A673 (cell line): ENCODE results near the gene HSD17B8. TPM values are rescaled to one million over a fixed set of nuclear protein-coding genes. Genes with fewer than 3 reads are reported as not detected.

Experiments
- BruUV-seq: library from RNA; stranded (reverse); fragments of 400-500 nt; replicated peaks from 2 replicates; lab custom pipeline; 2021; lab: Mats Ljungman, UMichigan
- CTCF ChIA-PET: fragments of 300-600 bp; sonication (Branson Sonifier 250); formaldehyde crosslinking; loops from one replicate; lab custom pipeline; 2022; ENCODE audit warnings: antibody characterized with exemption; lab: Charles Lee
- POLR2A ChIA-PET: fragments of 300-600 bp; sonication (Branson Sonifier 250); formaldehyde crosslinking; loops from one replicate; lab custom pipeline; 2022; ENCODE audit warnings: antibody characterized with exemption; ENCODE audit not compliant: low non-redundant PET; lab: Charles Lee
- DNase-seq: peaks from one replicate; pipeline ENCODE4 v3.0.0-alpha.2; 2015; ENCODE audit warnings: low spot score
- H3K27ac ChIP-seq: fragments of 200-600 bp; sonication (generic); 2 replicates; pipeline ENCODE4 v1.5.1; 2016; ENCODE audit warnings: mixed run types, low read depth, mild to moderate bottlenecking, mixed read lengths, antibody characterized with exemption, low read length; ENCODE audit not compliant: poor library complexity, severe bottlenecking
- H3K27me3 ChIP-seq: fragments of 200-600 bp; sonication (generic); replicated peaks from 2 replicates; pipeline ENCODE4 v1.6.1; 2017; ENCODE audit warnings: mixed run types, low read depth, mild to moderate bottlenecking, mixed read lengths, antibody characterized with exemption, low read length; ENCODE audit not compliant: insufficient read depth, poor library complexity
- H3K36me3 ChIP-seq: fragments of 200-600 bp; sonication (generic); 2 replicates; pipeline ENCODE4 v1.6.1; 2016; ENCODE audit warnings: mixed run types, mild to moderate bottlenecking, mixed read lengths, antibody characterized with exemption, low read length; ENCODE audit not compliant: insufficient read depth, poor library complexity, severe bottlenecking
- H3K4me1 ChIP-seq: fragments of 200-600 bp; sonication (generic); 2 replicates; pipeline ENCODE4 v1.6.1; 2017; ENCODE audit warnings: mixed run types, mild to moderate bottlenecking, mixed read lengths, antibody characterized with exemption, low read length; ENCODE audit not compliant: insufficient read depth, poor library complexity, severe bottlenecking
- H3K4me3 ChIP-seq: fragments of 200-600 bp; sonication (generic); 2 replicates; pipeline ENCODE4 v1.5.1; 2016; ENCODE audit warnings: low read depth, mixed run types, mild to moderate bottlenecking, mixed read lengths, low read length; ENCODE audit not compliant: poor library complexity, severe bottlenecking
- H3K9me3 ChIP-seq: fragments of 200-600 bp; sonication (generic); 2 replicates; pipeline ENCODE4 v1.6.1; 2016; ENCODE audit warnings: mixed run types, low read depth, mild to moderate bottlenecking, mixed read lengths, antibody characterized with exemption, low read length; ENCODE audit not compliant: poor library complexity, severe bottlenecking
- EZH2 ChIP-seq: fragments of 200-600 bp; sonication (generic); IDR thresholded peaks from 2 replicates; pipeline ENCODE4 v1.6.1; 2017; ENCODE audit warnings: borderline replicate concordance, low read depth, mild to moderate bottlenecking, mixed read lengths, antibody characterized with exemption, low read length; ENCODE audit not compliant: poor library complexity, severe bottlenecking
- intact Hi-C: fragments of 100-400 bp; cut with micrococcal nuclease; formaldehyde crosslinking; loops from one replicate; pipeline ENCODE4 v1.10.0; 2022; ENCODE audit not compliant: unreplicated experiment
- total RNA-seq: library from RNA; stranded (reverse); gene quantifications from 2 replicates; pipeline ENCODE4 v1.2.3, GENCODE V29; 2021
- TF ChIP-seq, protein P1 (sequence below): fragments of 300-800, 200-600 bp; sonication (generic); conservative IDR thresholded peaks from 2 replicates; pipeline ENCODE4 v1.5.1; 2017; ENCODE audit warnings: low read depth, mild to moderate bottlenecking, antibody characterized with exemption, low read length, moderate library complexity, mixed read lengths

HSD17B8 gene
- total RNA-seq, 1 experiment from 2014 or later = 5.9 TPM

GRCh38 chr6:33198853-33199436 is 5.5 kb upstream of the HSD17B8 start:
- Histone ChIP-seq H3K36me3 (peaks cover 58% of the 10 kb centered on the region), H3K4me3 (peak overlapping the region; percentile 80), H3K4me1 (peaks cover 16% of the 10 kb centered on the region), H3K27ac (no peak overlapping the region), H3K9me3 (no peaks in the 10 kb centered on the region), H3K27me3 (no peaks in the 10 kb centered on the region)
- POLR2A ChIA-PET = no interaction called here
- CTCF ChIA-PET = interaction anchor here (0.6 kb wide), 1 partner anchor 547 kb away, joined by 6 read pairs; no protein-coding TSS in a partner anchor
- no TSS peak for BruUV-seq
- no peak for DNase-seq
- TF ChIP-seq, protein P1, sequence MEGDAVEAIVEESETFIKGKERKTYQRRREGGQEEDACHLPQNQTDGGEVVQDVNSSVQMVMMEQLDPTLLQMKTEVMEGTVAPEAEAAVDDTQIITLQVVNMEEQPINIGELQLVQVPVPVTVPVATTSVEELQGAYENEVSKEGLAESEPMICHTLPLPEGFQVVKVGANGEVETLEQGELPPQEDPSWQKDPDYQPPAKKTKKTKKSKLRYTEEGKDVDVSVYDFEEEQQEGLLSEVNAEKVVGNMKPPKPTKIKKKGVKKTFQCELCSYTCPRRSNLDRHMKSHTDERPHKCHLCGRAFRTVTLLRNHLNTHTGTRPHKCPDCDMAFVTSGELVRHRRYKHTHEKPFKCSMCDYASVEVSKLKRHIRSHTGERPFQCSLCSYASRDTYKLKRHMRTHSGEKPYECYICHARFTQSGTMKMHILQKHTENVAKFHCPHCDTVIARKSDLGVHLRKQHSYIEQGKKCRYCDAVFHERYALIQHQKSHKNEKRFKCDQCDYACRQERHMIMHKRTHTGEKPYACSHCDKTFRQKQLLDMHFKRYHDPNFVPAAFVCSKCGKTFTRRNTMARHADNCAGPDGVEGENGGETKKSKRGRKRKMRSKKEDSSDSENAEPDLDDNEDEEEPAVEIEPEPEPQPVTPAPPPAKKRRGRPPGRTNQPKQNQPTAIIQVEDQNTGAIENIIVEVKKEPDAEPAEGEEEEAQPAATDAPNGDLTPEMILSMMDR = no peak
- no peak for TF ChIP-seq EZH2
- intact Hi-C loops = no loop called here

GRCh38 chr6:33199687-33200218 is 4.7 kb upstream of the HSD17B8 start:
- DNase-seq = peak; percentile 77
- Histone ChIP-seq H3K27me3 (no peaks in the 10 kb centered on the region), H3K9me3 (no peaks in the 10 kb centered on the region), H3K4me1 (peaks cover 20% of the 10 kb centered on the region), H3K27ac (peak overlapping the region; percentile 95), H3K36me3 (peaks cover 54% of the 10 kb centered on the region), H3K4me3 (peak overlapping the region; percentile 80)
- BruUV-seq = no TSS peak
- intact Hi-C loops = loop anchor here (2.0 to 10.0 kb wide), 3 partner anchors 49 to 195 kb away; partner anchors contain the start of genes KIFC1 and RGL2
- TF ChIP-seq, protein P1 = no peak
- no peak for TF ChIP-seq EZH2
- ChIA-PET POLR2A (interaction anchor here (0.6 kb wide), 1 partner anchor 124 kb away, joined by 4 read pairs; the partner anchor contains the start of gene HLA-DPB1), CTCF (interaction anchor here (0.6 kb wide), 2 partner anchors 45 to 186 kb away, joined by 3 to 7 read pairs; no protein-coding TSS in a partner anchor)

GRCh38 chr6:33200219-33201146 is 4.0 kb upstream of the HSD17B8 start, which contains the start of the genes RXRB and SLC39A7:
TSS of gene RXRB (minus strand) at chr6:33200665. CDS start at chr6:33200476, 189 bp downstream.
TSS of gene SLC39A7 (plus strand) at chr6:33200867. CDS start at chr6:33201246, 379 bp downstream.
- BruUV-seq = no TSS peak
- H3K9me3 ChIP-seq = no peaks in the 10 kb centered on the region
- peak within 1 kb of the TSS; percentile 95 for H3K27ac ChIP-seq
- H3K36me3 ChIP-seq = peaks cover 47% of the 10 kb centered on the region
- ChIA-PET POLR2A (no interaction called here), CTCF (interaction anchor here (0.6 kb wide), 1 partner anchor 44 kb away, joined by 3 read pairs; no protein-coding TSS in a partner anchor)
- TF ChIP-seq, protein P1 = no peak
- TF ChIP-seq EZH2 = no peak
- H3K27me3 ChIP-seq = no peaks in the 10 kb centered on the region
- peak; percentile 100 for DNase-seq
- peak within 1 kb of the TSS; percentile 80 for H3K4me3 ChIP-seq
- H3K4me1 ChIP-seq = peaks cover 25% of the 10 kb centered on the region
- intact Hi-C loops = loop anchor here (2.0 to 10.0 kb wide), 3 partner anchors 48 to 194 kb away; partner anchors contain the start of genes KIFC1 and RGL2
